Measurements from ENCODE around the gene PALD1. TPM values are rescaled to one million over a fixed set of nuclear protein-coding genes. Genes with fewer than 3 reads are reported as not detected.

Gene PALD1
- total RNA-seq, 1 donor from 2014 or later, result not detected

GRCh38 chr10:70435241-70436085, 43.1 kb upstream of the PALD1 start:
- Histone ChIP-seq H3K4me3 (ENCODE audit: low read depth, low read length) (no peak overlapping the region), H3K36me3 (ENCODE audit: control insufficient read depth, insufficient read depth, low read length) (no peaks in the 10 kb centered on the region), H3K27me3 (ENCODE audit: control insufficient read depth, insufficient read depth, low read length) (peaks cover 16% of the 10 kb centered on the region)
- FAIRE-seq (no peak), DNase-seq (ENCODE audit: low read depth) (no peak)
- TF ChIP-seq CTCF (IDR thresholded peaks at IDR 0.05; ENCODE audit: insufficient read depth, low read length, severe bottlenecking), result no peak

- TF ChIP-seq CTCF (IDR thresholded peaks at IDR 0.05; ENCODE audit: insufficient read depth, low read length, severe bottlenecking), result no peak
- no peak overlapping the region for H3K4me3 ChIP-seq (ENCODE audit: low read depth, low read length)
- no peaks in the 10 kb centered on the region for H3K36me3 ChIP-seq (ENCODE audit: control insufficient read depth, insufficient read depth, low read length)
- no peak for FAIRE-seq
- DNase-seq (ENCODE audit: low read depth), result peak; percentile 18
- H3K27me3 ChIP-seq (ENCODE audit: control insufficient read depth, insufficient read depth, low read length), result peaks cover 27% of the 10 kb centered on the region
Measured at GRCh38 chr10:70437721-70438120, 40.8 kb upstream of the PALD1 start.

GRCh38 chr10:70440296-70441160, 38.0 kb upstream of the PALD1 start:
- Histone ChIP-seq H3K27me3 (ENCODE audit: control insufficient read depth, insufficient read depth, low read length) (peaks cover 27% of the 10 kb centered on the region), H3K4me3 (ENCODE audit: low read depth, low read length) (no peak overlapping the region), H3K36me3 (ENCODE audit: control insufficient read depth, insufficient read depth, low read length) (no peaks in the 10 kb centered on the region)
- TF ChIP-seq CTCF (IDR thresholded peaks at IDR 0.05; ENCODE audit: insufficient read depth, low read length, severe bottlenecking), result no peak
- FAIRE-seq (no peak), DNase-seq (ENCODE audit: low read depth) (no peak)

GRCh38 chr10:70441161-70441894, 37.2 kb upstream of the PALD1 start, which contains the start of gene NODAL:
Gene NODAL (minus strand): TSS chr10:70441681. CDS start chr10:70441667, 14 bp downstream.
- FAIRE-seq, result no peak
- TF ChIP-seq CTCF (IDR thresholded peaks at IDR 0.05; ENCODE audit: insufficient read depth, low read length, severe bottlenecking), result no peak
- no peak for DNase-seq (ENCODE audit: low read depth)
- H3K36me3 ChIP-seq (ENCODE audit: control insufficient read depth, insufficient read depth, low read length), result no peaks in the 10 kb centered on the region
- H3K4me3 ChIP-seq (ENCODE audit: low read depth, low read length), result no peak within 1 kb of the TSS
- peaks cover 27% of the 10 kb centered on the region for H3K27me3 ChIP-seq (ENCODE audit: control insufficient read depth, insufficient read depth, low read length)

GRCh38 chr10:70441895-70442309, 36.7 kb upstream of the PALD1 start:
- H3K4me3 ChIP-seq (ENCODE audit: low read depth, low read length), result no peak overlapping the region
- DNase-seq (ENCODE audit: low read depth) (peak; percentile 39), FAIRE-seq (no peak)
- no peaks in the 10 kb centered on the region for H3K36me3 ChIP-seq (ENCODE audit: control insufficient read depth, insufficient read depth, low read length)
- H3K27me3 ChIP-seq (ENCODE audit: control insufficient read depth, insufficient read depth, low read length), result peaks cover 29% of the 10 kb centered on the region
- no peak for TF ChIP-seq CTCF (IDR thresholded peaks at IDR 0.05; ENCODE audit: insufficient read depth, low read length, severe bottlenecking)

Data from bronchial epithelial cell (primary cell).